HEK293 (cell line): ENCODE data around the gene CDH24.

Source experiments
- GLI2 ChIP-seq: fragments of 450-650 bp; formaldehyde crosslinking; IDR thresholded peaks from 2 replicates; pipeline ENCODE4; 2017; ENCODE audit warnings: missing biosample characterization, missing genetic modification characterization, low read depth, borderline replicate concordance
- GLI4 ChIP-seq: fragments of 450-650 bp; formaldehyde crosslinking; IDR thresholded peaks from 2 replicates; pipeline ENCODE4 v1.5.1; 2016; ENCODE audit warnings: missing biosample characterization, missing genetic modification characterization
- HOXA7 ChIP-seq: sonication (generic); formaldehyde crosslinking; IDR thresholded peaks from 2 replicates; pipeline ENCODE4 v1.8.1; 2022; ENCODE audit warnings: missing genetic modification reagents, borderline replicate concordance
- SP7 ChIP-seq: fragments of 450-650 bp; formaldehyde crosslinking; IDR thresholded peaks from 2 replicates; pipeline ENCODE4 v1.5.1; 2016; ENCODE audit warnings: missing biosample characterization, missing genetic modification characterization
- ZBTB17 ChIP-seq: fragments of 450-650 bp; formaldehyde crosslinking; IDR thresholded peaks from 2 replicates; pipeline ENCODE4 v1.5.1; 2016; ENCODE audit warnings: missing biosample characterization, missing genetic modification characterization
- ZFP37 ChIP-seq: fragments of 450-650 bp; formaldehyde crosslinking; IDR thresholded peaks from 2 replicates; pipeline ENCODE4 v1.5.1; 2016; ENCODE audit warnings: missing biosample characterization, missing genetic modification characterization
- ZFP69B ChIP-seq: fragments of 450-650 bp; formaldehyde crosslinking; IDR thresholded peaks from 2 replicates; pipeline ENCODE4 v1.5.1; 2016; ENCODE audit warnings: missing biosample characterization, missing genetic modification characterization
- ZNF10 ChIP-seq: fragments of 450-650 bp; formaldehyde crosslinking; IDR thresholded peaks from 2 replicates; pipeline ENCODE4 v1.5.1; 2017; ENCODE audit warnings: missing biosample characterization, missing genetic modification characterization
- ZNF157 ChIP-seq: fragments of 450-650 bp; formaldehyde crosslinking; IDR thresholded peaks from 2 replicates; pipeline ENCODE4 v1.5.1; 2016; ENCODE audit warnings: missing biosample characterization, missing genetic modification characterization
- ZNF16 ChIP-seq: fragments of 450-650 bp; formaldehyde crosslinking; IDR thresholded peaks from 2 replicates; pipeline ENCODE4 v1.5.1; 2016; ENCODE audit warnings: low read depth, missing biosample characterization, missing genetic modification characterization
- ZNF174 ChIP-seq: fragments of 450-650 bp; formaldehyde crosslinking; IDR thresholded peaks from 2 replicates; pipeline ENCODE4 v1.5.0; 2017; ENCODE audit warnings: missing biosample characterization, mild to moderate bottlenecking, missing genetic modification characterization
- ZNF239 ChIP-seq: fragments of 450-650 bp; formaldehyde crosslinking; IDR thresholded peaks from 2 replicates; pipeline ENCODE4 v1.5.1; 2016; ENCODE audit warnings: missing biosample characterization, missing genetic modification characterization
- ZNF311 ChIP-seq: fragments of 450-650 bp; formaldehyde crosslinking; IDR thresholded peaks from 2 replicates; pipeline ENCODE4 v1.5.1; 2017; ENCODE audit warnings: missing biosample characterization, missing genetic modification characterization, borderline replicate concordance
- ZNF394 ChIP-seq: fragments of 450-650 bp; formaldehyde crosslinking; IDR thresholded peaks from 2 replicates; pipeline ENCODE4 v1.5.1; 2016; ENCODE audit warnings: missing biosample characterization, missing genetic modification characterization, mild to moderate bottlenecking, moderate library complexity, borderline replicate concordance
- ZNF558 ChIP-seq: fragments of 450-650 bp; formaldehyde crosslinking; IDR thresholded peaks from 2 replicates; pipeline ENCODE4 v1.5.1; 2016; ENCODE audit warnings: missing biosample characterization, missing genetic modification characterization
- ZNF785 ChIP-seq: fragments of 450-650 bp; formaldehyde crosslinking; IDR thresholded peaks from 2 replicates; pipeline ENCODE4 v1.5.1; 2016; ENCODE audit warnings: missing biosample characterization, missing genetic modification characterization
- ZNF830 ChIP-seq: fragments of 450-650 bp; IDR thresholded peaks from 2 replicates; pipeline ENCODE4 v1.5.0; 2018; ENCODE audit warnings: missing biosample characterization, missing genetic modification characterization, low read depth, mild to moderate bottlenecking, moderate library complexity
- ZSCAN16 ChIP-seq: fragments of 450-650 bp; formaldehyde crosslinking; IDR thresholded peaks from 2 replicates; pipeline ENCODE4 v1.5.1; 2016; ENCODE audit warnings: missing biosample characterization, missing genetic modification characterization
- ZXDB ChIP-seq: fragments of 450-650 bp; formaldehyde crosslinking; IDR thresholded peaks from 2 replicates; pipeline ENCODE4 v1.5.1; 2016; ENCODE audit warnings: missing biosample characterization, missing genetic modification characterization
- TF ChIP-seq, protein P1 (sequence below): fragments of 450-650 bp; formaldehyde crosslinking; conservative IDR thresholded peaks from 2 replicates; pipeline ENCODE4 v1.5.1; 2016; ENCODE audit warnings: low read depth, missing biosample characterization, missing genetic modification characterization
- TF ChIP-seq, protein P2 (sequence below): fragments of 450-650 bp; formaldehyde crosslinking; IDR thresholded peaks from 2 replicates; pipeline ENCODE4 v1.5.1; 2017; ENCODE audit warnings: missing biosample characterization, missing genetic modification characterization
- TF ChIP-seq, protein P3 (sequence below): fragments of 450-650 bp; formaldehyde crosslinking; IDR thresholded peaks from 2 replicates; pipeline ENCODE4 v1.5.1; 2017; ENCODE audit warnings: missing biosample characterization, missing genetic modification characterization
- TF ChIP-seq, protein P4 (sequence below): sonication (generic); formaldehyde crosslinking; IDR thresholded peaks from 2 replicates; pipeline ENCODE4 v1.8.1; 2022; ENCODE audit warnings: mild to moderate bottlenecking, moderate library complexity, missing genetic modification reagents
- TF ChIP-seq, protein P5 (sequence below): fragments of 450-650 bp; IDR thresholded peaks from 2 replicates; pipeline ENCODE4 v1.5.1; 2018; ENCODE audit warnings: missing biosample characterization, mild to moderate bottlenecking, missing genetic modification characterization
- TF ChIP-seq, protein P6 (sequence below): fragments of 450-650 bp; formaldehyde crosslinking; IDR thresholded peaks from 2 replicates; pipeline ENCODE4 v1.5.1; 2016; ENCODE audit warnings: missing biosample characterization, missing genetic modification characterization
- TF ChIP-seq, protein P7 (sequence below): fragments of 450-650 bp; formaldehyde crosslinking; IDR thresholded peaks from 2 replicates; pipeline ENCODE4 v1.5.1; 2017; ENCODE audit warnings: missing biosample characterization, missing genetic modification characterization

The CDH24 gene

DNA sequence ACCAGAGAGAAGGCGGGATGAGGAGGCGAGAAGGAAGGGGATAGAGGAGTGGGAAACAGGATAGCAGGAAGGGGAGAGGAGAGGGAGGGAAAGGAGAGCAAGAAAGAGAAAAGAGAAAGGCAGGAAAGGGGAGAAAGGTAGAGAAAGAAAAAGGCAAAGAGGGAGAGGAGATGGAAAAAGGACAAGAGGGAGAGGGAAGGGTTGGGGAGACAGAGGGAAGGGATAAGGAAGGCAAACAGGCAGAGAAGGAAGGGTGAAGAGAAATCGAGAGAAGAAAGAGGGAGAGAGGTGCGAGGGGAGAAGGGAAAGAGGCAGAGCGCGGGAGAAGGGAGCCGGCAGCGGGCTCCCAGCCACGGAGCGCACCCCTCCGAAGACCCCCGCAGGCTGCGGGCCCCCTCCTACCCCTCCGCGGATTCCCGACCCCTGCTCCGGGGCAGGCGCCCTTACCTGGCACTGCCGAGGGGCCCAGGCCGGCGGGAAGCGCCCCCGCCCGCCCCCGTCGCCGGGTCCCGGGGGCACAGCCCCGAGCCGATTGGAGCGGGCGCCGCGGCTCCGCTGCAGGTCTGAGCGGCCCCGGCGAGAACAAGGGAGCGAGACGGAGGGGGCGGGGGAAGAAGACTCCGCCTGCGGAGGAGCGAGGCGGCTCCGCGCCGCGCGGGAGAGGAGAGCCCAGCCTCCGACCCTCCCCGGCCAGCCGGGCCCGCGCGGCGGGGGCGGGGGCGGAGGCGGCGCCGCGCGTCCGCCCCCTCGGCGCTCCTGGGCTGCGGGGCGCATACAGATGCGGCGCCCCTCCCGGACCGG is at the start of gene CDH24 (continued):
- TF ChIP-seq ZNF311 (tag by site-specific recombination) (no peak), GLI2 (no peak), ZBTB17 (tag by site-specific recombination) (peak; percentile 88), ZNF830 (tag by site-specific recombination) (no peak), ZNF785 (0 out of 2 replicates have a peak, but pooled peaks have one; percentile 59), ZNF16 (tag by site-specific recombination) (no peak), ZXDB (tag by site-specific recombination) (peak; percentile 48; the same call in 1 of the 2 replicates), ZNF157 (tag by site-specific recombination) (no peak), HOXA7 (no peak), GLI4 (tag by site-specific recombination) (0 out of 2 replicates have a peak, but pooled peaks have one; percentile 60), ZFP69B (tag by site-specific recombination) (no peak), ZNF10 (no peak), ZNF394 (tag by site-specific recombination) (no peak), ZNF558 (tag by site-specific recombination) (no peak), ZNF174 (no peak), SP7 (tag by site-specific recombination) (no peak; the same call in 1 of the 2 replicates), ZNF239 (tag by site-specific recombination) (no peak), ZSCAN16 (tag by site-specific recombination) (no peak), ZFP37 (tag by site-specific recombination) (no peak)
- TF ChIP-seq, protein P1, sequence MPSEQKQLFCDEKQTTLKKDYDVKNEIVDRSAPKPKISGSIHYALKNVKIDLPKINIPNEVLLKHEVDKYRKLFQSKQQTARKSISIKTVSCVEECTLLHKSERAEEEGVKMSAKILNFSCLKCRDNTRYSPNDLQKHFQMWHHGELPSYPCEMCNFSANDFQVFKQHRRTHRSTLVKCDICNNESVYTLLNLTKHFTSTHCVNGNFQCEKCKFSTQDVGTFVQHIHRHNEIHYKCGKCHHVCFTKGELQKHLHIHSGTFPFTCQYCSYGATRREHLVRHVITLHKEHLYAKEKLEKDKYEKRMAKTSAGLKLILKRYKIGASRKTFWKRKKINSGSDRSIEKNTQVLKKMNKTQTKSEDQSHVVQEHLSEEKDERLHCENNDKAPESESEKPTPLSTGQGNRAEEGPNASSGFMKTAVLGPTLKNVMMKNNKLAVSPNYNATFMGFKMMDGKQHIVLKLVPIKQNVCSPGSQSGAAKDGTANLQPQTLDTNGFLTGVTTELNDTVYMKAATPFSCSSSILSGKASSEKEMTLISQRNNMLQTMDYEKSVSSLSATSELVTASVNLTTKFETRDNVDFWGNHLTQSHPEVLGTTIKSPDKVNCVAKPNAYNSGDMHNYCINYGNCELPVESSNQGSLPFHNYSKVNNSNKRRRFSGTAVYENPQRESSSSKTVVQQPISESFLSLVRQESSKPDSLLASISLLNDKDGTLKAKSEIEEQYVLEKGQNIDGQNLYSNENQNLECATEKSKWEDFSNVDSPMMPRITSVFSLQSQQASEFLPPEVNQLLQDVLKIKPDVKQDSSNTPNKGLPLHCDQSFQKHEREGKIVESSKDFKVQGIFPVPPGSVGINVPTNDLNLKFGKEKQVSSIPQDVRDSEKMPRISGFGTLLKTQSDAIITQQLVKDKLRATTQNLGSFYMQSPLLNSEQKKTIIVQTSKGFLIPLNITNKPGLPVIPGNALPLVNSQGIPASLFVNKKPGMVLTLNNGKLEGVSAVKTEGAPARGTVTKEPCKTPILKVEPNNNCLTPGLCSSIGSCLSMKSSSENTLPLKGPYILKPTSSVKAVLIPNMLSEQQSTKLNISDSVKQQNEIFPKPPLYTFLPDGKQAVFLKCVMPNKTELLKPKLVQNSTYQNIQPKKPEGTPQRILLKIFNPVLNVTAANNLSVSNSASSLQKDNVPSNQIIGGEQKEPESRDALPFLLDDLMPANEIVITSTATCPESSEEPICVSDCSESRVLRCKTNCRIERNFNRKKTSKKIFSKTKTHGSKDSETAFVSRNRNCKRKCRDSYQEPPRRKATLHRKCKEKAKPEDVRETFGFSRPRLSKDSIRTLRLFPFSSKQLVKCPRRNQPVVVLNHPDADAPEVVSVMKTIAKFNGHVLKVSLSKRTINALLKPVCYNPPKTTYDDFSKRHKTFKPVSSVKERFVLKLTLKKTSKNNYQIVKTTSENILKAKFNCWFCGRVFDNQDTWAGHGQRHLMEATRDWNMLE (tag by site-specific recombination): no peak
- TF ChIP-seq, protein P2, sequence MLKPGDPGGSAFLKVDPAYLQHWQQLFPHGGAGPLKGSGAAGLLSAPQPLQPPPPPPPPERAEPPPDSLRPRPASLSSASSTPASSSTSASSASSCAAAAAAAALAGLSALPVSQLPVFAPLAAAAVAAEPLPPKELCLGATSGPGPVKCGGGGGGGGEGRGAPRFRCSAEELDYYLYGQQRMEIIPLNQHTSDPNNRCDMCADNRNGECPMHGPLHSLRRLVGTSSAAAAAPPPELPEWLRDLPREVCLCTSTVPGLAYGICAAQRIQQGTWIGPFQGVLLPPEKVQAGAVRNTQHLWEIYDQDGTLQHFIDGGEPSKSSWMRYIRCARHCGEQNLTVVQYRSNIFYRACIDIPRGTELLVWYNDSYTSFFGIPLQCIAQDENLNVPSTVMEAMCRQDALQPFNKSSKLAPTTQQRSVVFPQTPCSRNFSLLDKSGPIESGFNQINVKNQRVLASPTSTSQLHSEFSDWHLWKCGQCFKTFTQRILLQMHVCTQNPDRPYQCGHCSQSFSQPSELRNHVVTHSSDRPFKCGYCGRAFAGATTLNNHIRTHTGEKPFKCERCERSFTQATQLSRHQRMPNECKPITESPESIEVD (tag by site-specific recombination): no peak
- TF ChIP-seq, protein P3, sequence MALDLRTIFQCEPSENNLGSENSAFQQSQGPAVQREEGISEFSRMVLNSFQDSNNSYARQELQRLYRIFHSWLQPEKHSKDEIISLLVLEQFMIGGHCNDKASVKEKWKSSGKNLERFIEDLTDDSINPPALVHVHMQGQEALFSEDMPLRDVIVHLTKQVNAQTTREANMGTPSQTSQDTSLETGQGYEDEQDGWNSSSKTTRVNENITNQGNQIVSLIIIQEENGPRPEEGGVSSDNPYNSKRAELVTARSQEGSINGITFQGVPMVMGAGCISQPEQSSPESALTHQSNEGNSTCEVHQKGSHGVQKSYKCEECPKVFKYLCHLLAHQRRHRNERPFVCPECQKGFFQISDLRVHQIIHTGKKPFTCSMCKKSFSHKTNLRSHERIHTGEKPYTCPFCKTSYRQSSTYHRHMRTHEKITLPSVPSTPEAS: no peak
- TF ChIP-seq, protein P4, sequence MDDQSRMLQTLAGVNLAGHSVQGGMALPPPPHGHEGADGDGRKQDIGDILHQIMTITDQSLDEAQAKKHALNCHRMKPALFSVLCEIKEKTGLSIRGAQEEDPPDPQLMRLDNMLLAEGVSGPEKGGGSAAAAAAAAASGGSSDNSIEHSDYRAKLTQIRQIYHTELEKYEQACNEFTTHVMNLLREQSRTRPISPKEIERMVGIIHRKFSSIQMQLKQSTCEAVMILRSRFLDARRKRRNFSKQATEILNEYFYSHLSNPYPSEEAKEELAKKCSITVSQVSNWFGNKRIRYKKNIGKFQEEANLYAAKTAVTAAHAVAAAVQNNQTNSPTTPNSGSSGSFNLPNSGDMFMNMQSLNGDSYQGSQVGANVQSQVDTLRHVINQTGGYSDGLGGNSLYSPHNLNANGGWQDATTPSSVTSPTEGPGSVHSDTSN (CRISPR knock-in tag): no peak
- TF ChIP-seq, protein P5, sequence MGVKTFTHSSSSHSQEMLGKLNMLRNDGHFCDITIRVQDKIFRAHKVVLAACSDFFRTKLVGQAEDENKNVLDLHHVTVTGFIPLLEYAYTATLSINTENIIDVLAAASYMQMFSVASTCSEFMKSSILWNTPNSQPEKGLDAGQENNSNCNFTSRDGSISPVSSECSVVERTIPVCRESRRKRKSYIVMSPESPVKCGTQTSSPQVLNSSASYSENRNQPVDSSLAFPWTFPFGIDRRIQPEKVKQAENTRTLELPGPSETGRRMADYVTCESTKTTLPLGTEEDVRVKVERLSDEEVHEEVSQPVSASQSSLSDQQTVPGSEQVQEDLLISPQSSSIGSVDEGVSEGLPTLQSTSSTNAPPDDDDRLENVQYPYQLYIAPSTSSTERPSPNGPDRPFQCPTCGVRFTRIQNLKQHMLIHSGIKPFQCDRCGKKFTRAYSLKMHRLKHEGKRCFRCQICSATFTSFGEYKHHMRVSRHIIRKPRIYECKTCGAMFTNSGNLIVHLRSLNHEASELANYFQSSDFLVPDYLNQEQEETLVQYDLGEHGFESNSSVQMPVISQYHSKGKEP (tag by site-specific recombination): no peak
- TF ChIP-seq, protein P6, sequence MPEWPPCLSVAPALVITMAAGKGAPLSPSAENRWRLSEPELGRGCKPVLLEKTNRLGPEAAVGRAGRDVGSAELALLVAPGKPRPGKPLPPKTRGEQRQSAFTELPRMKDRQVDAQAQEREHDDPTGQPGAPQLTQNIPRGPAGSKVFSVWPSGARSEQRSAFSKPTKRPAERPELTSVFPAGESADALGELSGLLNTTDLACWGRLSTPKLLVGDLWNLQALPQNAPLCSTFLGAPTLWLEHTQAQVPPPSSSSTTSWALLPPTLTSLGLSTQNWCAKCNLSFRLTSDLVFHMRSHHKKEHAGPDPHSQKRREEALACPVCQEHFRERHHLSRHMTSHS (tag by site-specific recombination): no peak
- TF ChIP-seq, protein P7, sequence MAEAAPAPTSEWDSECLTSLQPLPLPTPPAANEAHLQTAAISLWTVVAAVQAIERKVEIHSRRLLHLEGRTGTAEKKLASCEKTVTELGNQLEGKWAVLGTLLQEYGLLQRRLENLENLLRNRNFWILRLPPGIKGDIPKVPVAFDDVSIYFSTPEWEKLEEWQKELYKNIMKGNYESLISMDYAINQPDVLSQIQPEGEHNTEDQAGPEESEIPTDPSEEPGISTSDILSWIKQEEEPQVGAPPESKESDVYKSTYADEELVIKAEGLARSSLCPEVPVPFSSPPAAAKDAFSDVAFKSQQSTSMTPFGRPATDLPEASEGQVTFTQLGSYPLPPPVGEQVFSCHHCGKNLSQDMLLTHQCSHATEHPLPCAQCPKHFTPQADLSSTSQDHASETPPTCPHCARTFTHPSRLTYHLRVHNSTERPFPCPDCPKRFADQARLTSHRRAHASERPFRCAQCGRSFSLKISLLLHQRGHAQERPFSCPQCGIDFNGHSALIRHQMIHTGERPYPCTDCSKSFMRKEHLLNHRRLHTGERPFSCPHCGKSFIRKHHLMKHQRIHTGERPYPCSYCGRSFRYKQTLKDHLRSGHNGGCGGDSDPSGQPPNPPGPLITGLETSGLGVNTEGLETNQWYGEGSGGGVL (tag by site-specific recombination): peak; percentile 57
